NCI-H82 treated with DMSO at 0.1 percent for 48 hours (cell line): Measurements from ENCODE around the gene UBQLNL.

ENCODE experiments used
- DNase-seq: peaks from one replicate; lab custom pipeline; 2025; ENCODE audit not compliant: unreplicated experiment; lab: John Stamatoyannopoulos, UW

UBQLNL gene

GRCh38 chr11:5516599-5516998 is at the start of gene UBQLNL:
Gene UBQLNL (minus strand): TSS chr11:5516699. CDS start chr11:5516441, 258 bp downstream.
- no peak for DNase-seq

- no peak for DNase-seq
Measured at GRCh38 chr11:5564259-5565019, 47.9 kb upstream of the UBQLNL start.

- no peak for DNase-seq
Measured at GRCh38 chr11:5557751-5558150, 41.3 kb upstream of the UBQLNL start.

GRCh38 chr11:5556596-5557188 is 40.2 kb upstream of the UBQLNL start:
- DNase-seq = no peak

- no peak for DNase-seq
Measured at GRCh38 chr11:5553343-5553742, 36.8 kb upstream of the UBQLNL start.

- no peak for DNase-seq
Measured at GRCh38 chr11:5550440-5551095, 34.1 kb upstream of the UBQLNL start.

- DNase-seq = no peak
Measured at GRCh38 chr11:5548440-5548839, 31.9 kb upstream of the UBQLNL start, which contains the start of gene OR52H1. Gene OR52H1 (minus strand): TSS chr11:5548540. CDS start chr11:5545505, 3,035 bp downstream.

GRCh38 chr11:5547982-5548381 is 31.5 kb upstream of the UBQLNL start:
- DNase-seq = no peak

GRCh38 chr11:5546457-5546856 is 30.0 kb upstream of the UBQLNL start:
- DNase-seq = no peak

- no peak for DNase-seq
Measured at GRCh38 chr11:5541427-5541826, 24.9 kb upstream of the UBQLNL start.

- DNase-seq = no peak
Measured at GRCh38 chr11:5536482-5536881, 20.0 kb upstream of the UBQLNL start.

- no peak for DNase-seq
Measured at GRCh38 chr11:5534046-5534445, 17.5 kb upstream of the UBQLNL start.

GRCh38 chr11:5531053-5531831 is 14.7 kb upstream of the UBQLNL start:
- DNase-seq = no peak

- no peak for DNase-seq
Measured at GRCh38 chr11:5528495-5528894, 12.0 kb upstream of the UBQLNL start.

- DNase-seq = no peak
Measured at GRCh38 chr11:5527716-5528115, 11.2 kb upstream of the UBQLNL start.

GRCh38 chr11:5524756-5525155 is 8.3 kb upstream of the UBQLNL start:
- DNase-seq = no peak

- DNase-seq = no peak
Measured at GRCh38 chr11:5522308-5522707, 5.8 kb upstream of the UBQLNL start.

GRCh38 chr11:5521540-5521939 is 5.0 kb upstream of the UBQLNL start:
- DNase-seq = no peak

- DNase-seq = no peak
Measured at GRCh38 chr11:5514841-5515240, 1.7 kb downstream of the UBQLNL start.

- no peak for DNase-seq
Measured at GRCh38 chr11:5509803-5510202, 6.7 kb downstream of the UBQLNL start, which contains the start of gene UBQLN3. Gene UBQLN3 (minus strand): TSS chr11:5509957. CDS start chr11:5509558, 399 bp downstream.

GRCh38 chr11:5508605-5509004 is 7.9 kb downstream of the UBQLNL start:
- DNase-seq = no peak
